Osteoblast (primary cell): ENCODE measurements around the gene LY6G5C. TPM values are rescaled to one million over a fixed set of nuclear protein-coding genes. Genes with fewer than 3 reads are reported as not detected.

ENCODE experiments used
- DNase-seq: peaks from one replicate; pipeline ENCODE4 v3.0.0; 2011; ENCODE audit warnings: low spot score, mixed read lengths; ENCODE audit not compliant: insufficient read length; ENCODE audit errors: missing footprints
- H2AFZ ChIP-seq: 2 replicates; pipeline ENCODE4 v1.6.0; 2011; ENCODE audit warnings: mild to moderate bottlenecking, low read length
- H3K27ac ChIP-seq: 2 replicates; pipeline ENCODE4 v1.5.1; 2011; ENCODE audit warnings: mild to moderate bottlenecking, low read depth, low read length, moderate library complexity
- H3K27me3 ChIP-seq: 2 replicates; pipeline ENCODE4 v1.6.0; 2012; ENCODE audit warnings: mild to moderate bottlenecking, control low read depth, inconsistent platforms, low read length, moderate library complexity; ENCODE audit not compliant: insufficient read depth
- H3K36me3 ChIP-seq: 2 replicates; pipeline ENCODE4 v1.5.1; 2011; ENCODE audit warnings: mild to moderate bottlenecking, low read length, control low read depth, moderate library complexity; ENCODE audit not compliant: insufficient read depth
- H3K4me1 ChIP-seq: 2 replicates; pipeline ENCODE4 v1.5.1; 2011; ENCODE audit warnings: mild to moderate bottlenecking, low read length, control low read depth, moderate library complexity; ENCODE audit not compliant: insufficient read depth
- H3K4me2 ChIP-seq: 2 replicates; pipeline ENCODE4 v1.6.0; 2011; ENCODE audit warnings: mild to moderate bottlenecking, low read length; ENCODE audit not compliant: insufficient read depth
- H3K4me3 ChIP-seq: fragments of 200-600 bp; sonication (generic); 3 replicates; pipeline ENCODE4 v1.5.1; 2012; ENCODE audit warnings: mild to moderate bottlenecking, low read length, inconsistent platforms; ENCODE audit not compliant: insufficient read depth
- H3K79me2 ChIP-seq: 2 replicates; pipeline ENCODE4 v1.6.0; 2012; ENCODE audit warnings: mild to moderate bottlenecking, low read length, control low read depth, inconsistent platforms; ENCODE audit not compliant: insufficient read depth
- H3K9me3 ChIP-seq: 2 replicates; pipeline ENCODE4 v1.5.1; 2011; ENCODE audit warnings: low read depth, low read length, control low read depth
- H4K20me1 ChIP-seq: 2 replicates; pipeline ENCODE4 v1.6.0; 2012; ENCODE audit warnings: mild to moderate bottlenecking, low read length, control low read depth; ENCODE audit not compliant: insufficient read depth
- total RNA-seq: library from RNA; depleted of rRNA; stranded (reverse); fragments of >200 nt; gene quantifications from 2 replicates; pipeline ENCODE4 v1.2.3, GENCODE V29; 2012
- TF ChIP-seq, protein P1 (sequence below): IDR thresholded peaks from 2 replicates; pipeline ENCODE4 v1.5.1; 2011; ENCODE audit warnings: mild to moderate bottlenecking, low read depth, low read length, moderate library complexity; ENCODE audit errors: extremely low read depth

LY6G5C gene
- total RNA-seq, 1 donor = 0.72 TPM

DNA sequence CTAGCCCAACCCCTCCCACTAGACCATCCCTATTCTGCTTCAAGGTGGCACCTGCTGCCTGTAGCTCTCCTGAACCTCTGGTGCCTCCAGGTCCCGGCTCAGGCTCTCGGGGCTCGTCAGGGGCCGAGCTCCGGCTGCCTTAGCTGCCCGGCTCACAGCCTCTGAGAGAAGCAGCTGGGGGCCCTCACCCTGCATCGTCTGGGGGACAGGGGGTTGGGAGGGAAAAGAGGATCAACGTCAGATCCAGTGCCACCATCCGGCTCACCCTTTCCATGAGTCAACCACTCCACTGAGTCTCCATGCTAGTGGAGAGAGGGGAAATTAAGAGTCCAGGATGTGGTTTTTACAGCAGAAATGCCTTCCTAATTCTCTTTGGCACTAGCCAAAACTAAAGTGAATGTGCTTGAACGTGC, 41.4 kb downstream of the LY6G5C start:
- Histone ChIP-seq H3K4me3 (no peak overlapping the region), H3K4me1 (peaks cover 7% of the 10 kb centered on the region), H3K4me2 (peak overlapping the region; percentile 46), H3K79me2 (no peaks in the 10 kb centered on the region), H3K27me3 (no peaks in the 10 kb centered on the region), H4K20me1 (peaks cover 18% of the 10 kb centered on the region), H3K27ac (peak overlapping the region; percentile 83), H2AFZ (no peak overlapping the region), H3K36me3 (peaks cover 89% of the 10 kb centered on the region), H3K9me3 (no peaks in the 10 kb centered on the region)
- DNase-seq = peak; percentile 95
- TF ChIP-seq, protein P1, sequence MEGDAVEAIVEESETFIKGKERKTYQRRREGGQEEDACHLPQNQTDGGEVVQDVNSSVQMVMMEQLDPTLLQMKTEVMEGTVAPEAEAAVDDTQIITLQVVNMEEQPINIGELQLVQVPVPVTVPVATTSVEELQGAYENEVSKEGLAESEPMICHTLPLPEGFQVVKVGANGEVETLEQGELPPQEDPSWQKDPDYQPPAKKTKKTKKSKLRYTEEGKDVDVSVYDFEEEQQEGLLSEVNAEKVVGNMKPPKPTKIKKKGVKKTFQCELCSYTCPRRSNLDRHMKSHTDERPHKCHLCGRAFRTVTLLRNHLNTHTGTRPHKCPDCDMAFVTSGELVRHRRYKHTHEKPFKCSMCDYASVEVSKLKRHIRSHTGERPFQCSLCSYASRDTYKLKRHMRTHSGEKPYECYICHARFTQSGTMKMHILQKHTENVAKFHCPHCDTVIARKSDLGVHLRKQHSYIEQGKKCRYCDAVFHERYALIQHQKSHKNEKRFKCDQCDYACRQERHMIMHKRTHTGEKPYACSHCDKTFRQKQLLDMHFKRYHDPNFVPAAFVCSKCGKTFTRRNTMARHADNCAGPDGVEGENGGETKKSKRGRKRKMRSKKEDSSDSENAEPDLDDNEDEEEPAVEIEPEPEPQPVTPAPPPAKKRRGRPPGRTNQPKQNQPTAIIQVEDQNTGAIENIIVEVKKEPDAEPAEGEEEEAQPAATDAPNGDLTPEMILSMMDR = no peak

DNA sequence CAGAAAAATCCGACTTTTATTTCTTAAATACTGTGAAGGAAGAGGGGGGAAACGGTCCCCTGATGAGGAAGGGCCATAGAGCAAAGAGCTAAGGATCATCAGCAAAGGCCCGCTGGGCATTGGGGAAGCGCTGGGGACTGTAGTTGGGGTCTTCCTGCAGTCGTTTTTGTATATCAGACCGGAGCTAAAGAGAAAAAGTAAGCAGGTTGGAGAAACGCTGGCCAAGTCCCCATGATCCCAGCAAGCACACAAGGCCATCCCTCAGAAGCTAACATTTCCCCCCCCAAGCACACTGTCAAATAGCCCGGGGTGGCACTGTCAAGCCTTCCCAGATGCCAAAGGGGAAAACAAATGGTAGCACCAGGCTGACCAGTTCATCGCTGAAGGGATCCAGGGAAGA, 41.8 kb downstream of the LY6G5C start:
- TF ChIP-seq, protein P1 = no peak
- Histone ChIP-seq H3K27ac (peak overlapping the region; percentile 83), H3K79me2 (no peaks in the 10 kb centered on the region), H2AFZ (no peak overlapping the region), H3K27me3 (no peaks in the 10 kb centered on the region), H3K9me3 (no peaks in the 10 kb centered on the region), H3K4me1 (peaks cover 7% of the 10 kb centered on the region), H4K20me1 (peaks cover 22% of the 10 kb centered on the region), H3K36me3 (peaks cover 90% of the 10 kb centered on the region), H3K4me2 (no peak overlapping the region), H3K4me3 (no peak overlapping the region)
- DNase-seq = peak; percentile 87

DNA sequence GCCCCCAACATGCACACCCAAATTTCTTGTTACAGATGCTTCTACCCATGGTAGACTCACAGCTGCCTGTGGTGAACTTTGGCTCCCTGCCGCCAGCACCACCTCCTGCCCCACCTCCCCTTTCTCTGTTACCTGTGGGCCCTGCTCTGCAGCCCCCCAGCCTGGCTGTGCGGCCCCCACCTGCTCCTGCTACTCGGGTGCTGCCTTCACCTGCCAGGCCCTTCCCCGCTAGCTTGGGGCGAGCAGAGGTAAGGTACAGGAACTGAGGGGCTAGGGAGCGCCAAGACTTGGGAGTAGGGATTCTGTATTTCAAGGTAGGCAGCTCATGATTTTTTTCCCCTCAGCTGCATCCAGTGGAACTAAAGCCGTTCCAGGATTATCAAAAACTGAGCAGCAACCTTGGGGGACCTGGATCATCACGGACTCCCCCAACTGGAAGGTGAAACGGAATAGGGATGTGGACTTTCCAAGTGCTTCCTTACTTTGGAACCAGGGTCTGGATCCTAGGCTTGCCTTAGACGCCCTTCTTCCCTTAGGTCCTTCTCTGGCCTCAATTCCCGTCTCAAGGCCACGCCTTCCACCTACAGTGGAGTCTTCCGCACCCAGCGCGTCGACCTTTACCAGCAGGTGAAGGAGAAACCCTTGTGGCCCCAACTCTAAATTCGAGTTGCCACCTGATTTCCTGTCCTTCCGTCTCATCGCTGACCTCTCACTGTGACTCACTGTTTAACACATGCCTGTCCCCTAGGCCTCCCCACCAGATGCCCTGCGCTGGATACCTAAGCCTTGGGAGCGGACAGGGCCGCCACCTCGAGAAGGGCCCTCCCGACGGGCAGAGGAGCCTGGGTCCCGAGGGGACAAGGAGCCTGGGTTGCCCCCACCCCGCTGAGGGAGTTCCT, 43.9 kb downstream of the LY6G5C start:
- DNase-seq = peak; percentile 65
- TF ChIP-seq, protein P1 = no peak
- no peaks in the 10 kb centered on the region for H3K9me3 ChIP-seq
- H3K27me3 ChIP-seq = no peaks in the 10 kb centered on the region
- no peak overlapping the region for H2AFZ ChIP-seq
- H4K20me1 ChIP-seq = peaks cover 30% of the 10 kb centered on the region
- no peak overlapping the region for H3K4me3 ChIP-seq
- peaks cover 11% of the 10 kb centered on the region for H3K79me2 ChIP-seq
- H3K4me1 ChIP-seq = peaks cover 7% of the 10 kb centered on the region
- H3K36me3 ChIP-seq = peaks cover 93% of the 10 kb centered on the region
- no peak overlapping the region for H3K27ac ChIP-seq
- no peak overlapping the region for H3K4me2 ChIP-seq

DNA sequence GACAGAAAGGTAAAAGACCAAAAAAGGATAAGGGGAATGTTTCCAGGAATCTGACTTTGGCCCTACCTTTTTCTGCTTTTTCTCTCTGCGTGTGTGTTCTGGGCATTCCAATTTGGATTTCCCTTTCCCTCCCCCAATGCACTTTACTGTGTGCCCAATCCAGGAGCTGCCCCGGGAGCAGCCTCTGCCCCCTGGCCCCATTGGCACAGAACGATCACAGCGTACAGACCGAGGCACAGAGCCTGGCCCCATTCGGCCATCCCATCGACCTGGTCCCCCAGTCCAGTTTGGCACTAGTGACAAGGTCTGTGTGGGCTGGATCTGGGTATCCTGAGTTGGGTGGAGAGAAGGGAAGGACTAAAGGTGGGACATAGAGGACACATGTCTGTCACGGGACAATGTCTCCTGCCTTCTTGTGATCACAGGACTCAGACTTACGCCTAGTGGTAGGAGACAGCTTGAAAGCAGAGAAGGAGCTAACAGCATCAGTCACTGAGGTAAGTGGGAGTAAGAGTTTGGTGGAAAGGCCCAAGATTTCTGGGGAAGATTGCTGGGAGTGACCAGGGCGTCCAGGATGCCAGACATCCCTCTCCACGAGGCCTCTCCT, 45.8 kb downstream of the LY6G5C start:
- H3K4me2 ChIP-seq = no peak overlapping the region
- TF ChIP-seq, protein P1 = no peak
- peak overlapping the region; percentile 30 for H3K27ac ChIP-seq
- peak; percentile 62 for DNase-seq
- no peaks in the 10 kb centered on the region for H3K9me3 ChIP-seq
- peaks cover 7% of the 10 kb centered on the region for H3K4me1 ChIP-seq
- peaks cover 93% of the 10 kb centered on the region for H3K36me3 ChIP-seq
- no peak overlapping the region for H3K4me3 ChIP-seq
- H2AFZ ChIP-seq = no peak overlapping the region
- H4K20me1 ChIP-seq = peaks cover 33% of the 10 kb centered on the region
- no peaks in the 10 kb centered on the region for H3K27me3 ChIP-seq
- peaks cover 22% of the 10 kb centered on the region for H3K79me2 ChIP-seq
